Myocyte (in vitro differentiated cells): ENCODE data around the gene PCK1. TPM values are rescaled to one million over a fixed set of nuclear protein-coding genes. Genes with fewer than 3 reads are reported as not detected.

ENCODE experiments used
- DNase-seq: peaks from one replicate; pipeline ENCODE4 v3.0.0-alpha.2; 2012; ENCODE audit warnings: low read depth
- total RNA-seq: library from RNA; depleted of rRNA; stranded (reverse); fragments of >200 nt; gene quantifications from 2 replicates; pipeline ENCODE4 v1.2.3, GENCODE V29; 2014

PCK1 gene
- total RNA-seq, 1 donor from 2014 or later = not detected

- no peak for DNase-seq
Measured at GRCh38 chr20:57587278-57587988, 26.5 kb downstream of the PCK1 start.

- DNase-seq = no peak
Measured at GRCh38 chr20:57587989-57588377, 27.1 kb downstream of the PCK1 start.

- DNase-seq = no peak
Measured at GRCh38 chr20:57588596-57588995, 27.7 kb downstream of the PCK1 start.

DNA sequence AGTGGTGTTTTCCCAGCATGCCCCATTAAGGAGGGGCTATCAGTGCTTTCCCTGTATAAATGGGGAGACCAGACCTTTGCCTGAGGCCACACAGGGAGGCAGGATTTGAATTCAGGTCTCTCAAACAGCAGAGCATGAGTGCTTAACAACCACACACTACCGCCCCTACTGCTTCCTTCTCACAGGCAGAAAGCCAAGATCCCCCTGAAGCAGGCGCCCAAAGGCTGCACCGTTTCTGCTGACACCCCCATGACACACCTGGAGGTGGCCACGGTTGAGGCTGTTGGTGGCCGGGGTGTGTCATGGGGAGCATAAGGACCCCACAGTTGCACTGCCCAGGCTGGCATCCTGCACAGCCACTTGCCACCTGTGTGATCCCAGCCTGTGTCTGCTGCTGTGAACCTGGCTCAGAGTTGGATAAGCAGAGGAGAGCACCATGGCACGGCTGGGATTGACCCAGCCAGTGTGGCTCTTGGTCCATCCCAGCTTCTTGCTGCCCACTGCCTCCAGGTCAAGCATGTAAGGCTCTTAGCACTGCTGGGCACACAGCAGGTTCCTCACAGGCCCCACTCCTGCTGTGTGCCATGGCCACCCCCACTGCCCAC, 28.3 kb downstream of the PCK1 start:
- no peak for DNase-seq

- DNase-seq = no peak
Measured at GRCh38 chr20:57589728-57590484, 29.0 kb downstream of the PCK1 start.

DNA sequence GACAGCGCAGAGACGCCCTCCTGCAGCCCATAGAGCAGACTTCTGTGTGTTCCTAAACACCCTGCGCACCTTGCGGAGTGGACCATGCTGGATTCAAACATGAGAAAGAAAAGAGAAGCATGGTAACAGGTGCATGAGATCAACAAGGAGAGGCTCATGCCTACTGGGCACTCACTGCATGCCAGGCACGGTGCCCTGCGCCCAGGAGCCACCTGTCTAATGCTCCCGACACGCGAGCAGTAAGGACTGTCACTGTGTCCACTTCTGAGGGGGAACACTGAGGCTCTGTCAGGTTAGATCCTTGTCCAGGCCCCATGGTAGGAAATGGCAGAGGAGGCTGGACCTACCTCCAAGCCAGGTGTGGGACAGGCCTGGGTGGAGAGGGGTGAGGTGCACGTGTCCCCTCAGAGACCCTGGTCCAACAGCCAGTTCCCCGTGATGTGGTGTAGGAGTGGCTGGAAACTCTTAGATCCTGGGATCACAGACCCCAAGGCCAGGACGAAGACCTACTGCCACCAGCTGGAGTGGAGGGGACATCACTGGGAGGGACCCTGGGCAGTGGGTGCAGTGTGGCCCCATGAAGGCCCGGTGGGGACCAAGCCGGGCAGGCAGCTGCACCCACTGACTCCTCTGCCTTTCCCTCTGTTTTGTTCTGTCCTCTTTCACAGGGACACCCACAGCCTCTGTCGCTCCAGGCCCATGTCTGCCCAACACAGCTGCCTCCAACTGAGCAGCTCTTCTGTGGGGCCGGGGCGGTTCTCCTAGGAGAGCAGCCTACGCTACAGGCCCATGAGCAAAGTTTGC, 29.8 kb downstream of the PCK1 start:
- DNase-seq = no peak

GRCh38 chr20:57591289-57592229, 30.6 kb downstream of the PCK1 start:
- DNase-seq = no peak

DNA sequence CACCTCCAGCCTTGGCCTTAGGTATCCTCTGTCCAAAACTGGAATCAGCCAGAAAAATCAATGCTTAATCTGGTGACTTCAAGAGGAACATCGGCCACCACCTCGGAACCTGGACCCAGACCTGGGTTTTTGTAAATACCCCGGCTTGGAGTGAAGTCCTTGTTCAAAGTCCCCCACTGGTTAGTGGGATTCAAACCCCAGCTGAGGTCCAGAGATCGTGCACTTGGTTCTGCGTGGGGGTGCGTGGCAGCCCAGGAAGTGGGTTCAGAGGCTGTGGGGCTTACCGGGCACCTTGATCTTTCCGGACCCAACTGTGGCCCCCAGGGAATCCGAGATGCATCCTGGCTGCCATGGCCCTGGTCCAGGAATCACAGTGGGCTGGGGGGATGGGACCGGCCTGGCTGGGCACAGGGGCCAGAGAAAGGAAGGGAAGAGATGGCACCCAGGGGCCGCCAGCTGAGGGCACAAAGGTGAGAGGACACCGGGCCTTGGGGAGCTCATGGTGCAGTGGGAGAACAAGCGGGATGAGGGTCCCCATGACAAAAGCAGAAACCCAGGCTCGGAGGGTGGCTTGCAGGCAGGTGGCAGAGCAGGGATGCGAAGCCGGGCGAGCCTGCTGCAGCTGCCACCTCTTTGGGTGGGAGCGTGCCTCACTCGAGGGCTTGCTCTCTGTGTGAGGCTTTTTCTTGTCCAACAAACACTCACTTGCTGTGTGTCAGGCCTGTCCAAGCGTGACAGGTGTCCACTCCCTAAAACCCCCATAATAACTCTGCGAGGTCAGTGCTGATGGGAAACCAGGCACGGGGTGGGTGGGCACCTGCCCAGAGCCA, 31.6 kb downstream of the PCK1 start:
- peak; percentile 46 for DNase-seq

GRCh38 chr20:57593134-57593886, 32.4 kb downstream of the PCK1 start:
- no peak for DNase-seq

- no peak for DNase-seq
Measured at GRCh38 chr20:57594092-57594951, 33.4 kb downstream of the PCK1 start.

DNA sequence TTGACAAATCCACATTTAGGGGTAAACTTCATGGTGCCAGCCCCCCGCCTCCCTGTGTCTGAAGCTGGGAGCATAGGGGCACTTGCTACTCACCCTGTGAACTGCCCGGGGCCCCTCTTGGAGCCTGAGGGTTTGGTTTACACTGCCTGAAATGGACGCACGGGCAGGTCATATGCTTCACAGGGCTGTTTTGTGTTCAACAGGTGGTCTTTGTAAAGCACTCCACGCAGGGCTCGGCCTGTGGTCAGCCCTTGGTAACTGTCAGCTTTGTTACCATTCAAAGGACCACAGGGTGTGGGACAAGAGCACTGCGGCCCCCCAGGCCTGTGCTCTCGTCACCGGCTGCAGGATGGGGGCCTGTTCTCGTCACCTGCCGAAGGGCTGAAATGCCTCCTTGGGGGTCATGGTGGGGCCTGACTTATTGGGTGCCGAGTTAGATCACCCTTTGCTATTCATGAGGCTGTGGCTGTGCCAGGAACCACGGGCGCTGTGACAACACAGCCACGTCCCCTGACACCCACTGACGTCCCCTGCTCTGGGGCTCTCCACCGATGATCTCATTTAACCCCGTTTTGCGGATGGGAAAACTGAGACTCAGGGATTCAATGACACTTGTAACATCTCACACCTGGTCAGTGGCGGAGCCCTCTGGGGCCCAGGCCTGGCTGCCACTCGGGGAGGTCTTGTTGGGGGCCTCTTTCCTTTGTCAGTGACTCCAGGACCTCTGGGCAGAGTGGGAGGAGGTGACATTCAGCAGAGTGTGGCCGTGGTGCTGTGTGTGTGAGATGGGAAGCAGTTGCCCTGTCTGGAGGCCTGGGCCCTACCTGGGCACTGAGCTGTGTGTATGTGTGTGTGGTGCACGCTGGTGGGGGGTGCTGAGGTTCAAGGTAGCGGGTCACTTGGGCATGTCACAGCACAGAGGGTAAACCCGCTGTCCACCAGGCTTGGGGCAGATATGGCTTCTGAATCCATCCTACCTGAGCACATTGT, 34.4 kb downstream of the PCK1 start:
- DNase-seq = peak; percentile 41

DNA sequence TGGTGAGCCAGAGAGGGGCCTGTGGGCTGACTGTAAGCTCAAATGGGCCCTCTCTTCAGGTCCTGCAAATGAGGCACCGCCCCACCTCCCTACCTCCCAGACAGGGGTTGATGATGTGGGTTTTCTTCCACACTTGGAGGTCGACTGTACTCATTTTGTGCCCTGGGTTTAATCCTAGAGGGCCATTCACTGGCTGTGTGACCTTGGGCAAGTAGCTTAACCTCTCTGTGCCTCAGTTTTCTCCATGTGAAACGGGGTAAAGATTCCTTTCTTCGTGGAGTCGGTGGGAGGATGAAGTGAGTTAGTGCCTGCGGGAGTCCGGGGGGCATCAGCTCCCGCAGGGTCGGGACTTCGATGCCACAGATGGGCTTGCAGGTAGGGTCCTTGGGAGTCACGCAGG, 35.4 kb downstream of the PCK1 start:
- no peak for DNase-seq

- DNase-seq = peak; percentile 51
Measured at GRCh38 chr20:57596998-57597939, 36.4 kb downstream of the PCK1 start.

- no peak for DNase-seq
Measured at GRCh38 chr20:57598060-57598459, 37.1 kb downstream of the PCK1 start.

- no peak for DNase-seq
Measured at GRCh38 chr20:57598491-57598890, 37.6 kb downstream of the PCK1 start.
